Left lobe of liver (tissue), 2 donors: ENCODE results near the gene ANKRD13B. TPM values are rescaled to one million over a fixed set of nuclear protein-coding genes. Genes with fewer than 3 reads are reported as not detected.

ENCODE experiments used
- ATAC-seq: fragments of 200-7000 bp; cut with Tn5 transposase; one replicate; pipeline ENCODE4 v1.9.1; 2020; ENCODE audit warnings: mild to moderate bottlenecking, moderate library complexity
- DNase-seq: peaks from one replicate; pipeline ENCODE4 v3.0.0-alpha.2; 2020; ENCODE audit warnings: low spot score
- total RNA-seq: library from RNA; stranded (reverse); gene quantifications from one replicate; pipeline ENCODE4 v1.2.1, GENCODE V29; 2021
- donor health status: DM: no; HTN: no; CAD: no; lungs with moderate emphysema.
- donor health status: DM: no; HTN: yes; CAD: no.

The ANKRD13B gene
- total RNA-seq, 1 donor from 2014 or later: 1.3 TPM

DNA sequence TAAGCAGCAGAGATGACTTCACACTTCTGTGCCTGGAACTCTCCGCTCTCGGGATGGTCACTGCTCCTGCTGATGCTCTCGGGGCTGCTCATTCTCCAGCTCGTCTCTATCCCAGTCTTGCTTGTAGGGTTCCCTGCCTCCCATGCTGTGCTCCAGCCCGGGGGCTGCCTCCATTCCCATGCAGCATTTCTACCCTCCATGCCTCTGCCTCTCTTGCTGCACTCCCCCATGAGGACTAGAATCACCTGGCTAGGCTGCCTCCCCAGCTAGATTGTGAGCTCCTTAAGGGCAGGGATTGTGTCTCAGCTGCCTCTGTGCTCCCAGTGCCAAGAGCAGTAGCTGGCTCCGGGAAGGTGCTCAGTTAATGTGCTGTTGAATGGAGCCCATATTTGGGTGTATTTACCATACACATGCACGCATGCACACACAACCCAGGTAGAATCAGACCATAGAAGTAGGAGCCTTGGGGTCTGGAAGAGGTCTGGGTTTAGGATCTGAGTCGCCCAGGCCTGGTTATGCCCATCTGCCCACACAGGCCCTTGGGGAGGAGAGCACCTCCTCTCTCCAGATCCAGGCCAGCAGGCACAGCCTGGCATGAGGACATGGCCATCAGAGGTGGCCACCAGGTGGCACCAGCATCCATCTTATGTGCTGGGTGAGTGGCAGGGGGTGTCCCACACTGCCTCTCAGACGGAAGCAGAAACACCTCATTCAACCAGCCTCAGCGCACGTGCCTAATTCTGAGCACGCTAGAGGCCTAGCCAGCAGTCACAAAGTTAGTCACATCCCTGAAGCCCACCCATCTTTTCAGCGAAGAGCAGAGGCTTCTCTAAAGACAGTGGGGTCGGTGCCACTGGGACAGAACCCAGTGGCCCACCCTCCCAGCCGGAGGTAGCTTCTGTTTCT, 12.8 kb upstream of the ANKRD13B start:
- peak; percentile 89 for ATAC-seq
- peak; percentile 84 for DNase-seq

DNA sequence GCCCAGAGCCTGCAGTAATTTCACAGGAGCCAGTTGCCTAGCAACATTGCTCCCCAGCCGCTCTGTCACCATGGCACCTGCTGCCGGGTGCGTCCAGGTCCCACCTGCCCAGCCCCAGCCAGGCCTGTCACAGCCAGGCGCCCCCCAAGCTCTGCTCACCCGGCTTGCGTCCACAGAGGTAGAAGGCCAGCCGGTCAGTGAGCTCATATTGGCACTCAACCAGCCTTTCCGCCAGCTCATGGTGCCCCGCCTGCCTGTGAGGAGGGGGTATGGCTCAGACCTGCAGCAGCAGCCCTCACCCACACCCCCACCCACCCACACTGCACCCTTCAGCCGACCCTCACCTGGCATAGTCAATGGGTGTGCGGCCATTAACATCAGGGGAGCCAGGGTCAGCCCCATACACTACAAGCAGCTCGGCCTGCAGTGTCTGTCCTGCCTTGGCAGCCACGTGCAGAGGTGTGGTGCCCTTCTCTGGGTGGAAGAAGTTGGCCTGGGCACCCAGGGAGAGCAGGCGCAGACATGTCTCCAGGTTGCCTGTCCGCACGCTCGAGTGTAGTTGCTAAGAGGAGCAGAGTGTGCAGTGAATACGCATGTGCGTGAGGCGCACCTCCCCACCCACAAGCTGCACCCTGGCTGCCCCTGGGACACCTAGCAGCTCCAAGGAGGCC, 11.2 kb upstream of the ANKRD13B start:
- DNase-seq (no peak), ATAC-seq (no peak)

DNA sequence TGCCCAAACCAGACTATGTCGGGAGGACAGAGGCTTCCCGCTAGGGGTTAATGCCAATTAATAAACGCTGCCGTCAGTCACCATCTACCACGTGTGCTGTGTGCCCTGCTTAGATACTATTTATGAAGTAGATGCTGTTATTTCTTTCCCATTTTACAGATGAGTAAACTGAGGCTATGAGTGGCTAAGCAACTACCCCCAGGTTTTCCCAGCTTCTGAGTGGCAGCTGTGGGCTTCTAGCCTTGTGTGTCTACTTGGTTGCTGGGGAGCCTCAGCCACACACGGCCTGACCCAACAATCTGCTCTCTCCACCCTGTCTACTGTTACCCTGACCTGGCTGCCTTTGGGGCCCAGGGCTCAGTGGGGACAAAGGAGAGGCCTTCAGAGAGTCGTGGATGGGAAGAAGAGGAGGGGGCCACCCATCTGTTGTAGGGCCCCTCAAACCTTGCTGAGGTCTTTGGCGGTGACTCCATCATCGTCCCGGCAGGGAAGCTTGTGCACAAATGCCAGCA, 10.6 kb upstream of the ANKRD13B start:
- ATAC-seq (no peak), DNase-seq (no peak)

- DNase-seq: no peak
- no peak for ATAC-seq
These were observed 10.2 kb upstream of the ANKRD13B start for GRCh38 chr17:29582772-29583171.

GRCh38 chr17:29583324-29584248, 9.3 kb upstream of the ANKRD13B start:
- DNase-seq (no peak), ATAC-seq (no peak)

- ATAC-seq (no peak), DNase-seq (no peak)
These were observed 8.4 kb upstream of the ANKRD13B start for GRCh38 chr17:29584452-29585079.

DNA sequence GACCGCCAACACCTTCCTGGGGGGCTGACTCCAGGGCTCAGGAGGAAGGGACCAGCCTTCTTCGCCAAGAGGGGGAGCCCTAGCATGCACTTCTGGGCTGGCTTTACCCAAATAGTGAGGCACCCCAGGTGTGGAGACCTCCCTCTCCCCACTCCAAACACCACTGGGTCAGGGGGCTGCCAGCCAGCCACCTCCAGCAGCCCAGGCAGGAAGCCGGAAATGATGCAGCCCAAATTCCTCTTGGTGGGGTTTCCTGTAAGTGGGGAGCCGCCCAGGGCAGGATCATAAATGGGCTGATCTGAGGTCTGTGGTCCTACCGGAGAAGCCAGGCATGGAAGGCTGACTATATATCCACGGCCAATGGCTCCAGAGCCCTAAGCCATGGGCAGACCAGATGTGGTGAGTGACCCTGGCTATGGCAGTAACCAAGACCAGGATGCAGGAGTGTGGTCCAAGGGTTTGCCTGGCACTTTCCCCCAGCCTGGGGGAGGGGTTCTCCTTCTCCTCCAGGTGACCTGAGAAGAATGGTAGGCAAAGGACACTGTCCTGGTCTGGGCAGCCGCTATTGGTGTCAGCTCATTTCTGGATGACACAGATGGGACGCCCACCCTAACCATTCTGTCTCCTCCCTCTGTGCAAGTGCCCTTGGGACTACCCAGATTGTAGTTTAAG, 7.7 kb upstream of the ANKRD13B start:
- ATAC-seq: no peak

DNA sequence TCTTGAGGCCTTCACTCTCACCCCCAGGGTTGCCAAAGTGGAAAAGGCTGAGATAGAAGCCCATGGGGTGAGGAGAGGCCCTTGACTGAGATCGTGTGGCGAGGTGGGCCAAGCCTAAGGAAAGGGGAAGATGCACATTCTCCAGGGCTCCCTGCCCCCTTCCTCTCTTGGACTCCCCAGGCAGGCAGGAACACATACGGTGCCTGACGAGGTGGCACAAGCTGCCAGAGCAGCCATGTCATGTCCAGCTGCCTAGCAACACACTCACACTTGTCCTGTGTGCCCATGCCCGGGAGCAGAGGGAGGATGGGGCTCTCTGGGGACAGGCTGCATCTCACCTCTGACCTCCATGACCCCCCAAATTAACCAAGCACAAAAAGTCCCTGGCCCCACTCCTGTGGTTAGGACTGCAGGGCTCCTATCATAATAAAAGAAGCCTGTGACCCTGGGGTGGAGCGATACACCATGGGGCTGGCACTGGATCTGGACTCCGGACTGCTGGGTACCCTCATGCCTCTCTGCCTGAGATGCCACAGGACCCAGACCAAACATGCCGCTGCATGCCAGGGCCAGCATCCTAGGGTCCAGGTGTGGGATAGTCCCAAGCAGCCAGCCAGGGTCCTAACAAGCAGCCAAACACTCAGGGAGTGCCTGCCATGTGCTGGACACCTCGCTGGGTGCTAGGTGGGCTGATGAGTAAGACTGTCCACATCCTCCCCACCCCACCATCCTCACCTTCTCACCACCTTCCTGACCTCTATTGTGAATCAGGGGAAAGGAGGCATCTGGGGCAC, 6.1 kb upstream of the ANKRD13B start:
- DNase-seq (no peak), ATAC-seq (no peak)

More for the DNA sequence above, 7.7 kb upstream of the ANKRD13B start:
- DNase-seq: peak; percentile 45

DNA sequence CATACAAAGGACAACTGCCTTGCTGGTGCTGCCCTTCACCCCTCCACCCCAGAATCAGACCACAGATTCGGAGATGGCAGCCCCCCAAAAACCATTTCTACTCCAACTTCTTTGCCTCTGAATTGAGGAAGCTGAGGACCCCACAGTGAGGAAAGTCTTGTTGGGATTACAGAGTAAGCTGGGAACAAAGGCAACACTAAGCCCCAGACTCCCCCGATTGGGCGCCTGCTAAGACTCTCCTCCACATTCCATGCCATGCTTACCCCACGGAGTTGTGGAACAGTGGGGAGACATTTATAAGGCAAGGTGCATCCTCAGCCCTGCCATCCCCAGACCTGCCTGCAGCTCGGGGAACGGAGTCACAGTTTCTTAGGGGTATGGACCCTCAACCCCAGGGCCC, 5.3 kb upstream of the ANKRD13B start:
- no peak for DNase-seq
- ATAC-seq: no peak

- DNase-seq: no peak
These were observed 4.8 kb upstream of the ANKRD13B start for GRCh38 chr17:29588017-29588561.

GRCh38 chr17:29588562-29589411, 4.1 kb upstream of the ANKRD13B start:
- peak; percentile 3 for ATAC-seq
- DNase-seq: peak; percentile 60

More at GRCh38 chr17:29588017-29588561, 4.8 kb upstream of the ANKRD13B start:
- ATAC-seq: no peak

GRCh38 chr17:29589524-29590410, 3.2 kb upstream of the ANKRD13B start, which contains the start of gene GIT1:
GIT1 (minus strand) TSS chr17:29589648; CDS start chr17:29589378, 270 bp downstream.
- peak; percentile 88 for DNase-seq
- ATAC-seq: peak; percentile 89

GRCh38 chr17:29590411-29591145, 2.4 kb upstream of the ANKRD13B start:
- DNase-seq (no peak), ATAC-seq (no peak)

- ATAC-seq (peak; percentile 8), DNase-seq (no peak)
These were observed 1.7 kb upstream of the ANKRD13B start for GRCh38 chr17:29591146-29591736.
